Neural cell (in vitro differentiated cells): ENCODE data around the gene RTL1. TPM values are rescaled to one million over a fixed set of nuclear protein-coding genes. Genes with fewer than 3 reads are reported as not detected.

Experiments
- H2AFZ ChIP-seq: fragments of 200-600, 300-800 bp; sonication (generic), shearing (Covaris generic); 2 replicates; pipeline ENCODE4 v1.6.0; 2014; ENCODE audit warnings: low read depth, mild to moderate bottlenecking, antibody characterized with exemption, low read length, moderate library complexity
- H3F3A ChIP-seq: fragments of 200-600 bp; shearing (Covaris generic); 2 replicates; pipeline ENCODE4 v1.6.1; 2016; ENCODE audit warnings: mild to moderate bottlenecking, moderate library complexity, mixed read lengths, antibody characterized with exemption, low read length; ENCODE audit not compliant: insufficient read depth, poor library complexity, severe bottlenecking
- H3K27ac ChIP-seq: fragments of 200-600, 300-800 bp; sonication (generic), shearing (Covaris generic); 2 replicates; pipeline ENCODE4 v1.5.1; 2014; ENCODE audit warnings: mild to moderate bottlenecking, low read length, moderate library complexity
- H3K27me3 ChIP-seq: fragments of 300-800, 200-600 bp; sonication (generic), shearing (Covaris generic); 2 replicates; pipeline ENCODE4 v1.6.0; 2014; ENCODE audit warnings: mild to moderate bottlenecking, low read depth, low read length, moderate library complexity; ENCODE audit not compliant: insufficient read depth
- H3K36me3 ChIP-seq: fragments of 300-800, 200-600 bp; sonication (generic), shearing (Covaris generic); 2 replicates; pipeline ENCODE4 v1.5.1; 2014; ENCODE audit warnings: mild to moderate bottlenecking, antibody characterized with exemption, low read length, moderate library complexity; ENCODE audit not compliant: insufficient read depth
- H3K4me2 ChIP-seq: fragments of 300-800, 200-600 bp; sonication (generic), shearing (Covaris generic); 2 replicates; pipeline ENCODE4 v1.6.0; 2014; ENCODE audit warnings: mild to moderate bottlenecking, low read length
- H3K4me3 ChIP-seq: fragments of 300-800, 200-600 bp; sonication (generic), shearing (Covaris generic); 2 replicates; pipeline ENCODE4 v1.5.1; 2014; ENCODE audit warnings: mild to moderate bottlenecking, low read length, moderate library complexity
- H3K79me2 ChIP-seq: fragments of 200-600 bp; shearing (Covaris generic); replicated peaks from 2 replicates; pipeline ENCODE4 v1.6.0; 2014; ENCODE audit warnings: mild to moderate bottlenecking, low read length, moderate library complexity; ENCODE audit not compliant: insufficient read depth
- H3K9ac ChIP-seq: fragments of 300-800, 200-600 bp; sonication (generic), shearing (Covaris generic); 2 replicates; pipeline ENCODE4 v1.6.1; 2016; ENCODE audit warnings: mild to moderate bottlenecking, low read length, mixed read lengths
- H3K9me2 ChIP-seq: fragments of 200-600 bp; shearing (Covaris generic); 2 replicates; pipeline ENCODE4 v1.6.1; 2016; ENCODE audit warnings: mild to moderate bottlenecking, low read length, mixed read lengths; ENCODE audit not compliant: insufficient read depth
- H3K9me3 ChIP-seq: fragments of 200-600, 300-800 bp; sonication (generic), shearing (Covaris generic); 2 replicates; pipeline ENCODE4 v1.6.1; 2016; ENCODE audit warnings: mild to moderate bottlenecking, mixed run types, low read length, moderate library complexity, mixed read lengths
- H4K20me1 ChIP-seq: fragments of 200-600 bp; shearing (Covaris generic); 2 replicates; pipeline ENCODE4 v1.6.1; 2016; ENCODE audit warnings: mild to moderate bottlenecking, mixed run types; ENCODE audit not compliant: insufficient read depth
- EP300 ChIP-seq: fragments of 450-650 bp; conservative IDR thresholded peaks from 2 replicates; pipeline ENCODE4 v1.6.1; 2014; ENCODE audit warnings: antibody characterized with exemption, mild to moderate bottlenecking, moderate library complexity; ENCODE audit not compliant: poor library complexity, severe bottlenecking
- EZH2 ChIP-seq: fragments of 200-600, 300-800 bp; shearing (Covaris generic), sonication (generic); IDR thresholded peaks from 2 replicates; pipeline ENCODE4 v1.6.1; 2014; ENCODE audit warnings: antibody characterized with exemption, low read length, borderline replicate concordance, mild to moderate bottlenecking; ENCODE audit not compliant: insufficient read depth, poor library complexity, severe bottlenecking
- MXI1 ChIP-seq: fragments of 450-650 bp; conservative IDR thresholded peaks from 2 replicates; pipeline ENCODE4 v1.6.1; 2014; ENCODE audit warnings: antibody characterized with exemption, mild to moderate bottlenecking; ENCODE audit not compliant: poor library complexity, severe bottlenecking
- POLR2AphosphoS5 ChIP-seq: IDR thresholded peaks from 2 replicates; pipeline ENCODE4 v1.6.1; 2012
- RAD21 ChIP-seq: fragments of 450-650 bp; conservative IDR thresholded peaks from 2 replicates; pipeline ENCODE4 v1.6.1; 2014; ENCODE audit warnings: antibody characterized with exemption, mild to moderate bottlenecking, moderate library complexity
- SMC3 ChIP-seq: fragments of 450-650 bp; conservative IDR thresholded peaks from 2 replicates; pipeline ENCODE4 v1.6.1; 2014; ENCODE audit warnings: antibody characterized with exemption, mild to moderate bottlenecking, moderate library complexity; ENCODE audit not compliant: poor library complexity
- TAF1 ChIP-seq: IDR thresholded peaks from 2 replicates; pipeline ENCODE4 v1.6.1; 2012; ENCODE audit warnings: low read depth
- polyA plus RNA-seq: library from polyadenylated mRNA; depleted of rRNA; stranded (reverse); fragments of >200 nt; gene quantifications from 2 replicates; pipeline ENCODE4 v1.2.3, GENCODE V29; 2014
- TF ChIP-seq, protein P1 (sequence below): fragments of 450-650 bp; IDR thresholded peaks from 2 replicates; pipeline ENCODE4 v1.5.1; 2014; ENCODE audit warnings: antibody characterized with exemption, mild to moderate bottlenecking, moderate library complexity; ENCODE audit not compliant: poor library complexity, severe bottlenecking
- TF ChIP-seq, protein P2 (sequence below): IDR thresholded peaks from 2 replicates; pipeline ENCODE4 v1.6.1; 2012; ENCODE audit warnings: borderline replicate concordance

Gene RTL1
- polyA plus RNA-seq, 1 donor from 2014 or later = not detected

DNA sequence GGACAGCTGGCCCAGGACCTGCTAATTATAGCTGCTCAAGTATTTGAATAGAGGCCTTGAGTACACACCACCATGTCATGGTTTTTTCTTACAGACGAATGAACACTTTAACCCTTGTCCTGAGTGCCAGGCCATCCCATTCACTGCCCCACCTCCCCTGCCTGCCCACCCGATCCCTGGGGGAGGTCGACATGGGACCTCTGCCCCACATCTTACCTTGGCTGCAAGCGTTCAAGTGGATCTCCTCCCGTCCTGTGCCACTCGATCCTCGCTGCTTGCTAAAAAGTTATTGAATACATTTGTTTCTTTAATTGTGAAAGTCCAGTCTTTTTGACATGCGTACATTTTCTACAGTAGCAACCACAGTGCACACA, 10.3 kb downstream of the RTL1 start:
- Histone ChIP-seq H3K9me3 (no peaks in the 10 kb centered on the region), H3F3A (no peaks in the 10 kb centered on the region), H2AFZ (no peak overlapping the region), H3K9me2 (no peaks in the 10 kb centered on the region), H3K4me2 (no peak overlapping the region), H4K20me1 (no peaks in the 10 kb centered on the region), H3K9ac (no peak overlapping the region), H3K4me3 (no peak overlapping the region), H3K36me3 (no peaks in the 10 kb centered on the region), H3K27me3 (no peaks in the 10 kb centered on the region), H3K27ac (no peak overlapping the region), H3K79me2 (no peaks in the 10 kb centered on the region)
- TF ChIP-seq, protein P1, sequence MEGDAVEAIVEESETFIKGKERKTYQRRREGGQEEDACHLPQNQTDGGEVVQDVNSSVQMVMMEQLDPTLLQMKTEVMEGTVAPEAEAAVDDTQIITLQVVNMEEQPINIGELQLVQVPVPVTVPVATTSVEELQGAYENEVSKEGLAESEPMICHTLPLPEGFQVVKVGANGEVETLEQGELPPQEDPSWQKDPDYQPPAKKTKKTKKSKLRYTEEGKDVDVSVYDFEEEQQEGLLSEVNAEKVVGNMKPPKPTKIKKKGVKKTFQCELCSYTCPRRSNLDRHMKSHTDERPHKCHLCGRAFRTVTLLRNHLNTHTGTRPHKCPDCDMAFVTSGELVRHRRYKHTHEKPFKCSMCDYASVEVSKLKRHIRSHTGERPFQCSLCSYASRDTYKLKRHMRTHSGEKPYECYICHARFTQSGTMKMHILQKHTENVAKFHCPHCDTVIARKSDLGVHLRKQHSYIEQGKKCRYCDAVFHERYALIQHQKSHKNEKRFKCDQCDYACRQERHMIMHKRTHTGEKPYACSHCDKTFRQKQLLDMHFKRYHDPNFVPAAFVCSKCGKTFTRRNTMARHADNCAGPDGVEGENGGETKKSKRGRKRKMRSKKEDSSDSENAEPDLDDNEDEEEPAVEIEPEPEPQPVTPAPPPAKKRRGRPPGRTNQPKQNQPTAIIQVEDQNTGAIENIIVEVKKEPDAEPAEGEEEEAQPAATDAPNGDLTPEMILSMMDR = no peak
- no peak for TF ChIP-seq POLR2AphosphoS5
- no peak for TF ChIP-seq TAF1
- TF ChIP-seq, protein P2, sequence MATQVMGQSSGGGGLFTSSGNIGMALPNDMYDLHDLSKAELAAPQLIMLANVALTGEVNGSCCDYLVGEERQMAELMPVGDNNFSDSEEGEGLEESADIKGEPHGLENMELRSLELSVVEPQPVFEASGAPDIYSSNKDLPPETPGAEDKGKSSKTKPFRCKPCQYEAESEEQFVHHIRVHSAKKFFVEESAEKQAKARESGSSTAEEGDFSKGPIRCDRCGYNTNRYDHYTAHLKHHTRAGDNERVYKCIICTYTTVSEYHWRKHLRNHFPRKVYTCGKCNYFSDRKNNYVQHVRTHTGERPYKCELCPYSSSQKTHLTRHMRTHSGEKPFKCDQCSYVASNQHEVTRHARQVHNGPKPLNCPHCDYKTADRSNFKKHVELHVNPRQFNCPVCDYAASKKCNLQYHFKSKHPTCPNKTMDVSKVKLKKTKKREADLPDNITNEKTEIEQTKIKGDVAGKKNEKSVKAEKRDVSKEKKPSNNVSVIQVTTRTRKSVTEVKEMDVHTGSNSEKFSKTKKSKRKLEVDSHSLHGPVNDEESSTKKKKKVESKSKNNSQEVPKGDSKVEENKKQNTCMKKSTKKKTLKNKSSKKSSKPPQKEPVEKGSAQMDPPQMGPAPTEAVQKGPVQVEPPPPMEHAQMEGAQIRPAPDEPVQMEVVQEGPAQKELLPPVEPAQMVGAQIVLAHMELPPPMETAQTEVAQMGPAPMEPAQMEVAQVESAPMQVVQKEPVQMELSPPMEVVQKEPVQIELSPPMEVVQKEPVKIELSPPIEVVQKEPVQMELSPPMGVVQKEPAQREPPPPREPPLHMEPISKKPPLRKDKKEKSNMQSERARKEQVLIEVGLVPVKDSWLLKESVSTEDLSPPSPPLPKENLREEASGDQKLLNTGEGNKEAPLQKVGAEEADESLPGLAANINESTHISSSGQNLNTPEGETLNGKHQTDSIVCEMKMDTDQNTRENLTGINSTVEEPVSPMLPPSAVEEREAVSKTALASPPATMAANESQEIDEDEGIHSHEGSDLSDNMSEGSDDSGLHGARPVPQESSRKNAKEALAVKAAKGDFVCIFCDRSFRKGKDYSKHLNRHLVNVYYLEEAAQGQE = no peak

DNA sequence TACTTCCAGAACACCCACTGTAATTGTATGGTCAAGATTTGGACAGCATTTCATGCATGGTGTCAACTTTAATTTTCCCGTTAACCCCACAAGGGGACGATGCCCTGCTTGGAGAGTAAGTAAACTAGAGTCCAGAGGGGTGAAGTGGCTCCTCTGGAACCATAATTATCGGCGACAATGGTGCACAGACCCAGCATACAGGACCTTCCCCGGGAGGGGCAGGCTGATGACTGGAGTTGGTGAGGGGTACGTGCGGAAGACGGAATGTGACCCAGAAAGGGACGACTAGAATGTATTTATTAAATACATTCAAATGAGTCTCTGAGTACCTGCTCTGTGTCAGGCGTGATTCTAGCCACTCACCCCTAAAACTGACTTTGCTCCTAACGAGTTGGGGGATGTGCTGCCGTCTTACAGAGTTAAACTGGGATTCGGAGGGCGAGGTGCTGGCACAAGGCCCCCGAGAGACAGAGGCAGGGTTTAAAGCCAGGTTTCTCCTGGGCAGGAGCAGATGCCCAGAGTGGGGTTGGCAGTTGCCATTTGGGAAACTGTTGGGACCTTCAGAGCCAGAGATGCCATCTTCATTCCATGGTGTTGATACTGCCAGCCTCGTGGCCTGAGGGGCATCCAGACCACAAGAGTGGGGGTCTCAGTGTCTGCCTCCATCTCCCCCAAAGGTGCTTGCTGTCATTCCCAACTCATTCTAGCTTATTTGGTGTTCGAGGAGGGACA, 10.9 kb downstream of the RTL1 start:
- Histone ChIP-seq H3F3A (no peaks in the 10 kb centered on the region), H3K79me2 (no peaks in the 10 kb centered on the region), H3K9ac (no peak overlapping the region), H3K27me3 (no peaks in the 10 kb centered on the region), H2AFZ (no peak overlapping the region), H4K20me1 (no peaks in the 10 kb centered on the region), H3K9me2 (no peaks in the 10 kb centered on the region), H3K9me3 (no peaks in the 10 kb centered on the region), H3K36me3 (no peaks in the 10 kb centered on the region), H3K27ac (no peak overlapping the region), H3K4me2 (no peak overlapping the region), H3K4me3 (no peak overlapping the region)
- TF ChIP-seq MXI1 = no peak
- no peak for TF ChIP-seq EP300
- TF ChIP-seq TAF1 = no peak
- TF ChIP-seq EZH2 = no peak
- TF ChIP-seq, protein P1 = no peak
- TF ChIP-seq RAD21 = no peak
- no peak for TF ChIP-seq SMC3
- TF ChIP-seq, protein P2 = no peak
- TF ChIP-seq POLR2AphosphoS5 = no peak
